ENCODE measurements around the gene DRC7.
A peak's percentile ranks its signal among the peaks of the same experiment; 100 is the strongest.

The DRC7 gene

GRCh38 chr16:57749101-57749692 lies 54.6 kb downstream of the DRC7 start:
- DNase-seq (ENCODE audit: low read depth): peak; percentile 15
- TF ChIP-seq, protein P1, sequence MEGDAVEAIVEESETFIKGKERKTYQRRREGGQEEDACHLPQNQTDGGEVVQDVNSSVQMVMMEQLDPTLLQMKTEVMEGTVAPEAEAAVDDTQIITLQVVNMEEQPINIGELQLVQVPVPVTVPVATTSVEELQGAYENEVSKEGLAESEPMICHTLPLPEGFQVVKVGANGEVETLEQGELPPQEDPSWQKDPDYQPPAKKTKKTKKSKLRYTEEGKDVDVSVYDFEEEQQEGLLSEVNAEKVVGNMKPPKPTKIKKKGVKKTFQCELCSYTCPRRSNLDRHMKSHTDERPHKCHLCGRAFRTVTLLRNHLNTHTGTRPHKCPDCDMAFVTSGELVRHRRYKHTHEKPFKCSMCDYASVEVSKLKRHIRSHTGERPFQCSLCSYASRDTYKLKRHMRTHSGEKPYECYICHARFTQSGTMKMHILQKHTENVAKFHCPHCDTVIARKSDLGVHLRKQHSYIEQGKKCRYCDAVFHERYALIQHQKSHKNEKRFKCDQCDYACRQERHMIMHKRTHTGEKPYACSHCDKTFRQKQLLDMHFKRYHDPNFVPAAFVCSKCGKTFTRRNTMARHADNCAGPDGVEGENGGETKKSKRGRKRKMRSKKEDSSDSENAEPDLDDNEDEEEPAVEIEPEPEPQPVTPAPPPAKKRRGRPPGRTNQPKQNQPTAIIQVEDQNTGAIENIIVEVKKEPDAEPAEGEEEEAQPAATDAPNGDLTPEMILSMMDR (conservative IDR thresholded peaks at IDR 0.05; ENCODE audit: low read length): no peak
- H3K4me3 ChIP-seq (ENCODE audit: low read length): no peak overlapping the region

- no peak overlapping the region for H3K4me3 ChIP-seq (ENCODE audit: low read length)
- TF ChIP-seq, protein P1 (conservative IDR thresholded peaks at IDR 0.05; ENCODE audit: low read length): no peak
- no peak for DNase-seq (ENCODE audit: low read depth)
These were observed 55.3 kb downstream of the DRC7 start for GRCh38 chr16:57749856-57750452.

DNA sequence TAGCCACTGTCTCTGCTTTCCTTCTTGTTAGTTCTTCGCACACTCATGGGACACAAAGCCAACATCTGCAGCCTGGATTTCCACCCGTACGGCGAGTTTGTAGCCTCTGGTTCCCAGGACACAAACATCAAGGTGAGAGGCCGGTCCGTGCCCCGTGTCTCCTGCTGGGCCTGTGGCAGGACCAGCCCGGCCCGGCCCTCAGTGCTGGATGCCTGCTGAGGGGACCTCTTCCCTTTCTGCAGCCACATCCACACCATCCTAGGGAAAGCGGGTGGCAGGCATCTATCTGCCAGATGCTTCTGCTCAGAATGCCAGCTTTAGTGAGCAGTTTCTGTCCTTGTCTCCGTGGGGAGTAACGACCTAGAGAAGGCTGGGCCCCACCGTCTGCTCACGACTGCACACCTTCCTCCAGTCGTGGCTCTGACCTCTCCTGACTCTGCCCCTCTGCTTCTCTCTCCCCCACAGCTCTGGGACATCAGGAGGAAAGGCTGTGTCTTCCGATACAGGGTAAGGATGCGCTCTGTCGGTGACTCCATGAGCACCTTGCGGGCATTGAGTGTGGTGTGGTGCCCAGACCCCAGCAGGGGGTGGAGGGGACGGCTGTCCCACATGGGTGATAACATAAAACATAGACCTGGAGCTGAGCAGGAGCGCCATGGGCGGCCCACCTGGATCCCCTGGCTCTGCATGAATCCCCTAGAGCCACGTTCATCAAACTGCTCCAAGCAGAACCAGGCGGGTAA lies 56.4 kb downstream of the DRC7 start:
- TF ChIP-seq, protein P1 (conservative IDR thresholded peaks at IDR 0.05; ENCODE audit: low read length): no peak
- no peak overlapping the region for H3K4me3 ChIP-seq (ENCODE audit: low read length)

GRCh38 chr16:57751539-57752202 lies 57.1 kb downstream of the DRC7 start:
- TF ChIP-seq, protein P1 (conservative IDR thresholded peaks at IDR 0.05; ENCODE audit: low read length): no peak
- DNase-seq (ENCODE audit: low read depth): no peak
- H3K4me3 ChIP-seq (ENCODE audit: low read length): no peak overlapping the region

More for the DNA sequence above, 56.4 kb downstream of the DRC7 start:
- DNase-seq (ENCODE audit: low read depth): no peak

- TF ChIP-seq, protein P1 (conservative IDR thresholded peaks at IDR 0.05; ENCODE audit: low read length): no peak
- H3K4me3 ChIP-seq (ENCODE audit: low read length): no peak overlapping the region
- no peak for DNase-seq (ENCODE audit: low read depth)
These were observed 57.6 kb downstream of the DRC7 start for GRCh38 chr16:57752203-57752580.

DNA sequence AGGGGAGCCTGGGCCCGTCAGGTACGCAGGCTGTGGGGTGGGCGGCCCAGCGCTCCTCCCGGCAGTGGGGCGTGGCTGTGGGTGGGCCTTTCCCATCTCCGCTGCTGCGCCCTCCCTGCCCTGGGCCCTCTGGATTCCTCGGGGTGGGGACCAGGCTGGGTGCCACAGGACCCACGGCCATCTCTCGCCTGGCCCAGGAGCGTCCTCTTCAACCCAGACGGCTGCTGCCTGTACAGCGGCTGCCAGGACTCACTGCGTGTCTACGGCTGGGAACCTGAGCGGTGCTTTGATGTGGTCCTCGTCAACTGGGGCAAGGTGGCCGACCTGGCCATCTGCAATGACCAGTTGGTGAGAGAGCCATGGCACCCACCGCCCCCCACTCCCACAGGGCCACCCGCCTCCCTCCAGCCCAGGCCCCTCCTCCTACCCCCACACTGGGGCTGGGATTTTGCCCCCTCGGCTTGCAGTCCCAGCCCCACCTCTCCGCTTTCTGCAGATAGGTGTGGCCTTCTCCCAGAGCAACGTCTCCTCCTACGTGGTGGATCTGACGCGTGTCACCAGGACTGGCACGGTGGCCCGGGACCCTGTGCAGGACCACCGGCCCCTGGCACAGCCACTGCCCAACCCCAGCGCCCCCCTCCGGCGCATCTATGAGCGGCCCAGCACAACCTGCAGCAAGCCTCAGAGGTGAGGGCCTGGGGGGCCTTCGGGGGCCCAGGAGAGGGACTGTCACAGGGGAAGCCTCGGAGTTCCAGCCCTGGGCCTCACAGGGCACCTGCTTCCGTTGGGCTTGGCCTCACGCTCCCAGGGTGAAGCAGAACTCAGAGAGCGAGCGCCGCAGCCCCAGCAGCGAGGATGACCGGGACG lies 58.2 kb downstream of the DRC7 start:
- TF ChIP-seq, protein P1 (conservative IDR thresholded peaks at IDR 0.05; ENCODE audit: low read length): no peak
- no peak overlapping the region for H3K4me3 ChIP-seq (ENCODE audit: low read length)
- no peak for DNase-seq (ENCODE audit: low read depth)
